DOHH2 (cell line): ENCODE measurements around the gene NIN.

Experiments
- H3F3A ChIP-seq: fragments of 200-600 bp; sonication (generic), shearing (Covaris generic); 2 replicates; pipeline ENCODE4 v1.6.0; 2016; ENCODE audit warnings: antibody characterized with exemption, mild to moderate bottlenecking; ENCODE audit not compliant: control insufficient read depth, insufficient read depth
- H3K27ac ChIP-seq: fragments of 200-600 bp; sonication (generic); 2 replicates; pipeline ENCODE4 v1.5.1; 2014; ENCODE audit warnings: low read depth, mild to moderate bottlenecking, low read length, moderate library complexity
- H3K27me3 ChIP-seq: fragments of 200-600 bp; sonication (generic); 2 replicates; pipeline ENCODE4 v1.6.1; 2014; ENCODE audit warnings: mild to moderate bottlenecking, low read length, mixed read lengths; ENCODE audit not compliant: control insufficient read depth
- H3K36me3 ChIP-seq: fragments of 200-600 bp; sonication (generic); 2 replicates; pipeline ENCODE4 v1.6.1; 2014; ENCODE audit warnings: mild to moderate bottlenecking, low read length, moderate library complexity, mixed read lengths; ENCODE audit not compliant: control insufficient read depth
- H3K4me1 ChIP-seq: fragments of 200-600 bp; sonication (generic); 2 replicates; pipeline ENCODE4 v1.6.1; 2014; ENCODE audit warnings: mild to moderate bottlenecking, low read length, mixed read lengths; ENCODE audit not compliant: control insufficient read depth
- H3K4me2 ChIP-seq: fragments of 200-600 bp; sonication (generic); 2 replicates; pipeline ENCODE4 v1.6.0; 2014; ENCODE audit warnings: mild to moderate bottlenecking, low read length, moderate library complexity
- H3K4me3 ChIP-seq: fragments of 200-600 bp; sonication (generic); 2 replicates; pipeline ENCODE4 v1.5.1; 2014; ENCODE audit warnings: mild to moderate bottlenecking, low read length, mixed read lengths
- H3K79me2 ChIP-seq: fragments of 200-600 bp; sonication (generic); 2 replicates; pipeline ENCODE4 v1.6.1; 2014; ENCODE audit warnings: mild to moderate bottlenecking, low read length, mixed read lengths; ENCODE audit not compliant: control insufficient read depth
- H3K9me2 ChIP-seq: fragments of 200-600 bp; sonication (generic); replicated peaks from 2 replicates; pipeline ENCODE4 v1.6.1; 2014; ENCODE audit warnings: mild to moderate bottlenecking, low read length, mixed read lengths; ENCODE audit not compliant: control insufficient read depth
- H3K9me3 ChIP-seq: fragments of 200-600 bp; sonication (generic); 2 replicates; pipeline ENCODE4 v1.6.1; 2014; ENCODE audit warnings: antibody characterized with exemption, low read length, mixed read lengths; ENCODE audit not compliant: control insufficient read depth, insufficient read depth
- H4K20me1 ChIP-seq: fragments of 200-600 bp; sonication (generic); 2 replicates; pipeline ENCODE4 v1.6.0; 2014; ENCODE audit warnings: low read depth, mild to moderate bottlenecking, antibody characterized with exemption, low read length, moderate library complexity; ENCODE audit not compliant: control insufficient read depth, insufficient read depth
- EZH2phosphoT487 ChIP-seq: fragments of 200-600 bp; sonication (generic); IDR thresholded peaks from 2 replicates; pipeline ENCODE4 v1.6.1; 2017; ENCODE audit warnings: borderline replicate concordance, mild to moderate bottlenecking, antibody characterized with exemption, low read length, moderate library complexity, mixed read lengths
- TF ChIP-seq, protein P1 (sequence below): fragments of 200-600 bp; sonication (generic); IDR thresholded peaks from one replicate; pipeline ENCODE4 v1.5.1; 2014; ENCODE audit warnings: antibody characterized with exemption, mild to moderate bottlenecking, low read depth, low read length; ENCODE audit not compliant: poor library complexity, severe bottlenecking

NIN gene

GRCh38 chr14:50772412-50772811 is 58.5 kb downstream of the NIN start:
- Histone ChIP-seq H3K4me2 (no peak overlapping the region), H3K36me3 (peaks cover 93% of the 10 kb centered on the region), H3F3A (0 out of 2 replicates have a peak, but pooled peaks cover 3% of the 10 kb centered on the region)

GRCh38 chr14:50770586-50770985 is 60.4 kb downstream of the NIN start:
- H3K4me1 ChIP-seq = no peaks in the 10 kb centered on the region

More at GRCh38 chr14:50772412-50772811, 58.5 kb downstream of the NIN start:
- Histone ChIP-seq H3K9me2 (no peaks in the 10 kb centered on the region), H4K20me1 (no peaks in the 10 kb centered on the region), H3K4me1 (no peaks in the 10 kb centered on the region), H3K9me3 (no peaks in the 10 kb centered on the region), H3K4me3 (no peak overlapping the region), H3K27ac (no peak overlapping the region), H3K27me3 (no peaks in the 10 kb centered on the region), H3K79me2 (no peaks in the 10 kb centered on the region)
- no peak for TF ChIP-seq EZH2phosphoT487
- TF ChIP-seq, protein P1, sequence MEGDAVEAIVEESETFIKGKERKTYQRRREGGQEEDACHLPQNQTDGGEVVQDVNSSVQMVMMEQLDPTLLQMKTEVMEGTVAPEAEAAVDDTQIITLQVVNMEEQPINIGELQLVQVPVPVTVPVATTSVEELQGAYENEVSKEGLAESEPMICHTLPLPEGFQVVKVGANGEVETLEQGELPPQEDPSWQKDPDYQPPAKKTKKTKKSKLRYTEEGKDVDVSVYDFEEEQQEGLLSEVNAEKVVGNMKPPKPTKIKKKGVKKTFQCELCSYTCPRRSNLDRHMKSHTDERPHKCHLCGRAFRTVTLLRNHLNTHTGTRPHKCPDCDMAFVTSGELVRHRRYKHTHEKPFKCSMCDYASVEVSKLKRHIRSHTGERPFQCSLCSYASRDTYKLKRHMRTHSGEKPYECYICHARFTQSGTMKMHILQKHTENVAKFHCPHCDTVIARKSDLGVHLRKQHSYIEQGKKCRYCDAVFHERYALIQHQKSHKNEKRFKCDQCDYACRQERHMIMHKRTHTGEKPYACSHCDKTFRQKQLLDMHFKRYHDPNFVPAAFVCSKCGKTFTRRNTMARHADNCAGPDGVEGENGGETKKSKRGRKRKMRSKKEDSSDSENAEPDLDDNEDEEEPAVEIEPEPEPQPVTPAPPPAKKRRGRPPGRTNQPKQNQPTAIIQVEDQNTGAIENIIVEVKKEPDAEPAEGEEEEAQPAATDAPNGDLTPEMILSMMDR = no peak

GRCh38 chr14:50769863-50770500 is 61.0 kb downstream of the NIN start:
- Histone ChIP-seq H3K27ac (no peak overlapping the region), H4K20me1 (no peaks in the 10 kb centered on the region), H3K4me2 (no peak overlapping the region), H3K9me3 (no peaks in the 10 kb centered on the region), H3F3A (0 out of 2 replicates have a peak, but pooled peaks cover 3% of the 10 kb centered on the region), H3K79me2 (no peaks in the 10 kb centered on the region), H3K4me3 (no peak overlapping the region), H3K4me1 (no peaks in the 10 kb centered on the region), H3K9me2 (no peaks in the 10 kb centered on the region), H3K27me3 (no peaks in the 10 kb centered on the region), H3K36me3 (peaks cover 91% of the 10 kb centered on the region)
- TF ChIP-seq, protein P1 = no peak
- TF ChIP-seq EZH2phosphoT487 = no peak

More at GRCh38 chr14:50770586-50770985, 60.4 kb downstream of the NIN start:
- Histone ChIP-seq H3K27ac (no peak overlapping the region), H3K4me3 (no peak overlapping the region), H4K20me1 (no peaks in the 10 kb centered on the region), H3K27me3 (no peaks in the 10 kb centered on the region), H3K79me2 (no peaks in the 10 kb centered on the region), H3K9me2 (no peaks in the 10 kb centered on the region), H3F3A (0 out of 2 replicates have a peak, but pooled peaks cover 3% of the 10 kb centered on the region), H3K9me3 (no peaks in the 10 kb centered on the region), H3K36me3 (peaks cover 92% of the 10 kb centered on the region), H3K4me2 (no peak overlapping the region)
- no peak for TF ChIP-seq EZH2phosphoT487
- TF ChIP-seq, protein P1 = no peak
